ENCODE results near the gene AQP6.

The AQP6 gene, protein sequence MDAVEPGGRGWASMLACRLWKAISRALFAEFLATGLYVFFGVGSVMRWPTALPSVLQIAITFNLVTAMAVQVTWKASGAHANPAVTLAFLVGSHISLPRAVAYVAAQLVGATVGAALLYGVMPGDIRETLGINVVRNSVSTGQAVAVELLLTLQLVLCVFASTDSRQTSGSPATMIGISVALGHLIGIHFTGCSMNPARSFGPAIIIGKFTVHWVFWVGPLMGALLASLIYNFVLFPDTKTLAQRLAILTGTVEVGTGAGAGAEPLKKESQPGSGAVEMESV

GRCh38 chr12:49972641-49973360 is at the start of gene AQP6:
Gene AQP6, plus strand, starts transcription at chr12:49972947. Its CDS starts 227 bp downstream, at chr12:49973174.
- no peak for DNase-seq

- DNase-seq = no peak
Observed at GRCh38 chr12:49923035-49923644, 49.6 kb upstream of the AQP6 start.

DNA sequence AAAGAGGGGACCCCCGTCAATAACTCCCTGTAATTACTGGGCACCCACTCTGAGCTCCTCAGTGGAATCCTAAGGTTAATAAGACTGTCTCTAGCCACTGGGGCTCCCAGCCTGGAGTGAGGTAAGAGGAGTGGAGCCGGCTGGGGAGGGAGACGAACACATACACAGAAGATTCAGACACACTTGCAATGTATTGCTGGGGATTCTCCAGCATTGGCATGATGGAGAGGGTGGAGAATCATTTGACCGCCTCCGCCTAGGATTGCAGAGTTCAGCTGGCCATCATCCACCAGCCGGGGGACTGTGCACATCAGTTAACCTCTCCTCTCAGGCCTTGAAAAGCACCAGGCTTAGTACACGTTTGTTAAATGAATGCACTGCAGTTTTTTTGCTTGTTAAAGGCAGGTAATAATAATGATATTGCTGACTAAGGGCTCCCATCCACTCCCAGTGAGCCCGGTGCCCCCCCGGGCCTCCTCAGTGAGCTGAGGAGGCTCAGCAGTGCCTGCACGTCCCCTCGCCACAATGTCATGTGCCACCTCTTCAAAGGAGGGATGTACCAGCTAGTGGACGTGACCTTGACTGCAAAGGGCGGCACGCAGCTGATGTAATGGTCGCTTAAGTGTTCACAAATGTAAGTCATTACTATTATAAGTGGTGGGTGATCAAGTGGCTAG is 48.7 kb upstream of the AQP6 start:
- no peak for DNase-seq

GRCh38 chr12:49924628-49925246 is 48.0 kb upstream of the AQP6 start:
- no peak for DNase-seq

DNA sequence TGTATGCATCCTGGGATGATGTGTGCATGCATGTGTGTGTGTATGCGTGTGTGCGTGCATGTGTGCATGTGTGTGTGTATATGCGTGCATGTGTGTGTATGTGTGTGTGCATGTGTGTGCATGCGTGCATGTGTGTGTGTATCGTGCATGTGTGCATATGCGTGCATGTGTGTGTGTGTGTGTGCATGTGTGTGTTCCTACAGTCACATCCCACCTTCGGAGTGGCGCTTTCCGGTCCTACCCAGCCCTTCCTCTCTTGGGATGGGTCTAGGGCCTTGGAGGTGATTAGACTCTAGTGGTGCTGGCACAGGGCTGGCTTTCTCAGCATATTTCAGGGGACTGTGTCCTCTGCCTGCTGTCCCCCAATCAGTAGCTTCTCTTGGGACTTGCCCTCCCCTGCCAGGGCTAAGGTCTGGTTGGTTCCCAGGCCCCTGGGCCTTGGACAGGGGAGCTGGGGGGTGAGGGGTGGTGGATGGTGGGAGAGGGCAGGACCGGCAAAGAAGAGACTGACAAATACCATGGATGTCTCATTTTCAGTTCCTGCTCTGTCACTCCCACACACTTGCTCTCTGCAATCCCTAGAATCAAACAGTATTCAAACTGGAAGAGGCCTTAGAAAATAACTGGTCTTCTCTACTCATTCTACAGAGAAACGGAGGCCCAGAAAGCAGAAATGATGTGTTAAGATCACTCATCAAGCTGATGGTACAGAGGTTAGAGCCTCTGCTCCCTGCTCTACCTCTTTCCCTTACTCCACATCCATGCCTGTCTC is 47.1 kb upstream of the AQP6 start:
- DNase-seq = no peak

- no peak for DNase-seq
Observed at GRCh38 chr12:49928471-49928870, 44.3 kb upstream of the AQP6 start.

GRCh38 chr12:49929581-49929980 is 43.2 kb upstream of the AQP6 start:
- no peak for DNase-seq

DNA sequence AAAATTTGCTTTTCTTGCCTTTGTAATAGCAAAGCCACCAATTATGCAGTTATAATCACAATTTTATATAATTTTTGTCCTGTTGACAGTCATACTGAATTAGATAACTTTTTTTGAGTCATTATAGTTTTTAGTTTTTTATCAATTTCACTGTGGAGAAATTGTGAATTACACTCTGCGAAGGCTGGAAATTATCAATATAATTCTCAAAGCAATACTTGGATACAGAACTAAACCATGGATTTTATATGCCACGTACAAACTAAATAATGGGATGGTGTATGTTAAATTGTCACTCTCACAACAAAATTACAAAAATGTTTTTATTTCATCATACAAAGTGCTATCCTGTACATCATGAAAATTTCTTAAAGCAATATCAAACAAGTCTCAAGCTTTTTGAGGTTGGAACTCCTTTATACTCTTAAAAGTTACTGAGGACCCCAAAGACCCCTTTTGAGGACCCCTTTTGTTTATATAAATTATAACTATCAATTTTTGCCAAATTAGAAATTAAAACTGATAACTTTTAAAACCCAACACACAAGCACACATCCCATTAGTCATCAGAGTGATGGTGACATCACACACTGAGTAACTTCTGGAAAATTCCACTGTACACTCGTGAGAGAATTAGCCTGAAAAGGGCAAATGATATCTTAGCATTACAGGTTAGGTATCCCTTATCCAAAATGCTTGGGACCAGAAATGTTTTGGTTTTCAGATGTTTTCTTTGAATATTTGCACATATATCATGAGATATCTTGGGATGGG is 42.0 kb upstream of the AQP6 start:
- no peak for DNase-seq

- no peak for DNase-seq
Observed at GRCh38 chr12:49932023-49932422, 40.7 kb upstream of the AQP6 start.

DNA sequence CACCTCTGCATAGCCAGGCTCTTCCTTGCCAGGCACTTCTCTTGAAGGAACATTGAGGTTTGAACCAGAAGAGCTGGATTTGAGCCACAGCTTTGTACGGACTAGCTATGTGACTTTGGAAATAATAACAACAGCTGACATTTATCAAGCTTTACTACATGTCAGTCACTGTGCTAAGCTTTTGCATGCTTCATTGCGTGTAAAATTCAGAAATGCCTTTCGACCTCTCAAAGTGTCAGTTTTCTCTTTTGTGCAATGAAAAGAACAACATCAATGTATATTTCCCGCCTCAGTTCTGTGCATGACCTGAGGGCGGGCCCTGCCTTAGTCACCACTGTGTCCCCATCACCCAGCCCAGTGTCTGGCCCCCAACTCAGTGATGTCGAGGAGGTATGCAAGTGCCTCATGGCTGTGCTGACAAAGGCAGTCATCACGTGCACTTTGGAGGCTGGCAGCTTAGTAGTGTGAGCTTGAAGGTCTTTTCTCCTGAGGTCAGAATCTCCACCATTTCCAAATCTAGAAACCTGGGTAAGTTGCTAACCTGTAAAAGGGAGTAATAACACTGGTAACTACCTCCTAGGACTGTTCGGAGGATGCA is 40.1 kb upstream of the AQP6 start:
- no peak for DNase-seq

GRCh38 chr12:49933796-49934195 is 39.0 kb upstream of the AQP6 start:
- DNase-seq = no peak

DNA sequence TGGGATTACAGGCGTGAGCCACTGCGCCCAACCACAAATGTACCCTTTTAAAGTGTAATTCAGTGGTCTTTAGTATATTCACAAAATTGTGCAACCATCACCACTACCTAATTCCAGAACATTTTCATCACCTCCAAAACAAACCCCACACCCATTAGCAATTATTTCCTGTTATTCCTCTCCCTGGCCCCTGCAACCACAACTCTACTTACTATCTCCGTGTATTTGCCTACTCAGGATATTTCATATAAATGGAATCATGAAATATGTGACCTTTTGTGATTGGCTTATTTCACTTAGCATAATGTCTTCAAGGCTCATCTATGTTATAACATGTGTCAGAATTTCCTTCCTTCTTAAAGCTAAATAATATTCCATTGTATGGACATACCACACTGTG is 38.2 kb upstream of the AQP6 start:
- DNase-seq = no peak

DNA sequence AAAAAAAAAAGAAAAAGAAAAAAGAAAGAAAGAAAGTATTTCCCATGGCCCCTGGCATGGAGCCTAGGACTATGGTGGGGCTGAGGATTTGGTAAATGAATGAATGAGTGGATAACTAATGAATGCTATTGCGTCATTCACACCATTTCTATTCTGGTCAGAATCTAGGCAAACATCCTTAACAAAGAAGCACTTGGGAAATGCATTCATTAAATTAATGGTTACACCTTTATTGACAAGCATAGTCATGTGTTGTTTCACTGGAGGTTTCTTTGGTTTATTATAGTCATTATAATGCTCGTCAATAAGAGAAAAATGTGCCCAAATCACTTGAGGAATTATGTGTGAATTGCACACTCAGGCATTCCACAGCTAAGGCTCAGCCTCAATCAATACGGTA is 35.8 kb upstream of the AQP6 start:
- no peak for DNase-seq

DNA sequence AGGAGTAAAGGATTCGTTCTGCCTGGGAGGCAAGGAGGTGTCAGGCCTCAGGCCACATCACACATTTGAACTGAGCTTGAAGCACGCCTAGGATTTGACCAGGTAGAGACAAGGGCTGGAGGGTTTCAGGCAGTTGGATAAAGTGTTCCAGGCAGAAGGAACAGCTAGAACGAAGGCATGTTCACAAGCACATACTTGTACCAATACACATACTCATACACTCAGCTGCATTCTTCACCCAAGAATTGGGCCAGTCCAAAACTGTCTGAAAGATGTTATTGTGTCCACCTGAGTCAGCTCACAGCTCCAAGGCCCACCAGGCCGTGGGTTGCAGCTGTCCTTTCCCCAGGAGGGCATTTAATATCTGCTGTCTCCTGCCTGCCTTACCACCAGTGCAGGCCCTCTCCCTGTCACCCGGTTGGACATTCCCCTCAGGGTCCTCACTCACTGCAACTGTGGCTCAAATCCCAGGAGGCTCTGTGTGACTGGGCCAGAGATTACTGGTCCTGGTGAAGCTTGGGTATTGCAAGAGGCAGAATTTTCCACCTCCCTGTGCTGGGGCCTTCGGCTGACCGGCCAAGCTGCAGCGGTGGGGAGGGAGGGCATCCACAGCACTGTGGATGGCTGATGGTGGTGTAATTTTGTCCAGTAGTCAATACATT is 35.0 kb upstream of the AQP6 start:
- no peak for DNase-seq

DNA sequence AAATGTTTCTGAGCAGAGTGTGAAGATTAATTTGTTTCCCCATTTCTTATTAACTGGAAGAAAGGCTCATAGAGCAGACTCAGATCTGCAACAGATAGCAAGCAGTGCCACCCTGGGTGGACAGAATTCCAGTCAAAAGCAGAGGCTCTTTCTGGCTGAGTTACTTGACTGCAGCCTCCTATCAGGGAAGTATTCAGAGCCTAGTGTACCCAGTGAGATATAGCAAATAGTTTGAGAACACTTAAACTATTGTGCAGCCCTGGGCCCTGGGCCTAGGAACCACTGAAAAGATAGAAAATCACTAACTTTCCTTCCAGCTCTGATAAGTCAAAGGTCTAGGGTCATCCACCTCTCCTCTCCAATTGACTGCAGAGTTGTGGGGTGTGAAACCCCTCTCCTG is 33.4 kb upstream of the AQP6 start:
- DNase-seq = no peak

DNA sequence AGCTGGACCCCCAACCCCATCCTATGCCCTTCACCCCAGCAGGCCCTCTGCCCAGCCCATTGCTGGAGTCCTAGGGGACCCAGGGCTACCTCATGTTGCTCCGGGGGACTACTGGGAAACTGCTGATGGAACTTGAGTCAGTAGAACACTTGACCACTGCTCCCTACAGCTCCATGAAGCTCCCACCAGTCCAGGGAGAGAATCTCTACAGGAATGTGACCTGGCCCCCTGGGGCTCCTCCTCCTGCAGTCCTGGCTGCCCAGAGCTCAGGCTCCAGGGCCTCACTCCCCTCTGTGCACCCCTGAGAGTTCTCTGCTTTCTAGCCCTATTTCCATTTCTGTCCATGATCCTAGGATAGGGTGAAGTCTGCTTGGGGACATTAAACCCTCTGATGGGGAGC is 33.0 kb upstream of the AQP6 start:
- DNase-seq = no peak

- no peak for DNase-seq
Observed at GRCh38 chr12:49941556-49942511, 30.9 kb upstream of the AQP6 start.

- no peak for DNase-seq
Observed at GRCh38 chr12:49942512-49942893, 30.2 kb upstream of the AQP6 start.

- DNase-seq = peak; percentile 16
Observed at GRCh38 chr12:49942921-49943624, 29.7 kb upstream of the AQP6 start.

All from activated CD4-positive, alpha-beta T cell treated with anti-CD3 and anti-CD28 coated beads, Interleukin-2, amount 50 U/mL, for 1 hour (primary cell).